HG03097 (cell line): Measurements from ENCODE around the gene AADACL4.

Source experiments
- ATAC-seq: cut with Tn5 transposase; IDR thresholded peaks from one replicate; pipeline ENCODE4 v1.9.1; 2021; ENCODE audit not compliant: unreplicated experiment, low FRiP score

AADACL4 gene

GRCh38 chr1:12643785-12644184 is at the start of gene AADACL4:
AADACL4 (plus strand) TSS chr1:12644085; CDS start chr1:12644547, 462 bp downstream.
- no peak for ATAC-seq

GRCh38 chr1:12594490-12594889 is 49.4 kb upstream of the AADACL4 start:
- ATAC-seq: no peak

- no peak for ATAC-seq
Observed at GRCh38 chr1:12594966-12595756, 48.7 kb upstream of the AADACL4 start.

GRCh38 chr1:12595757-12596006 is 48.2 kb upstream of the AADACL4 start:
- no peak for ATAC-seq

- ATAC-seq: no peak
Observed at GRCh38 chr1:12596007-12596821, 47.7 kb upstream of the AADACL4 start.

- no peak for ATAC-seq
Observed at GRCh38 chr1:12597792-12598191, 46.1 kb upstream of the AADACL4 start.

- no peak for ATAC-seq
Observed at GRCh38 chr1:12598974-12599373, 44.9 kb upstream of the AADACL4 start.

- ATAC-seq: no peak
Observed at GRCh38 chr1:12599657-12600056, 44.2 kb upstream of the AADACL4 start.

GRCh38 chr1:12600335-12600734 is 43.5 kb upstream of the AADACL4 start:
- ATAC-seq: no peak

GRCh38 chr1:12600880-12601633 is 42.8 kb upstream of the AADACL4 start:
- no peak for ATAC-seq

GRCh38 chr1:12601700-12602658 is 41.9 kb upstream of the AADACL4 start:
- ATAC-seq: no peak

- no peak for ATAC-seq
Observed at GRCh38 chr1:12602659-12603024, 41.2 kb upstream of the AADACL4 start.

GRCh38 chr1:12603224-12603623 is 40.7 kb upstream of the AADACL4 start:
- ATAC-seq: no peak

- ATAC-seq: no peak
Observed at GRCh38 chr1:12604114-12604874, 39.6 kb upstream of the AADACL4 start.

GRCh38 chr1:12604986-12605385 is 38.9 kb upstream of the AADACL4 start:
- ATAC-seq: no peak

- no peak for ATAC-seq
Observed at GRCh38 chr1:12607263-12607662, 36.6 kb upstream of the AADACL4 start.

- no peak for ATAC-seq
Observed at GRCh38 chr1:12608311-12608957, 35.5 kb upstream of the AADACL4 start.

- ATAC-seq: no peak
Observed at GRCh38 chr1:12609469-12610003, 34.3 kb upstream of the AADACL4 start.
